GM19351 (cell line): Measurements from ENCODE around the gene ASB3.
"Not testable (repeated sequence)": the region's sequence is repeated elsewhere in the genome, so short reads cannot be mapped to it uniquely, and the experiment has no call there.

Experiments
- ATAC-seq: cut with Tn5 transposase; IDR thresholded peaks from one replicate; pipeline ENCODE4 v1.9.1; 2021; ENCODE audit warnings: mild to moderate bottlenecking, moderate library complexity; ENCODE audit not compliant: unreplicated experiment

Gene ASB3, protein sequence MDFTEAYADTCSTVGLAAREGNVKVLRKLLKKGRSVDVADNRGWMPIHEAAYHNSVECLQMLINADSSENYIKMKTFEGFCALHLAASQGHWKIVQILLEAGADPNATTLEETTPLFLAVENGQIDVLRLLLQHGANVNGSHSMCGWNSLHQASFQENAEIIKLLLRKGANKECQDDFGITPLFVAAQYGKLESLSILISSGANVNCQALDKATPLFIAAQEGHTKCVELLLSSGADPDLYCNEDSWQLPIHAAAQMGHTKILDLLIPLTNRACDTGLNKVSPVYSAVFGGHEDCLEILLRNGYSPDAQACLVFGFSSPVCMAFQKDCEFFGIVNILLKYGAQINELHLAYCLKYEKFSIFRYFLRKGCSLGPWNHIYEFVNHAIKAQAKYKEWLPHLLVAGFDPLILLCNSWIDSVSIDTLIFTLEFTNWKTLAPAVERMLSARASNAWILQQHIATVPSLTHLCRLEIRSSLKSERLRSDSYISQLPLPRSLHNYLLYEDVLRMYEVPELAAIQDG

DNA sequence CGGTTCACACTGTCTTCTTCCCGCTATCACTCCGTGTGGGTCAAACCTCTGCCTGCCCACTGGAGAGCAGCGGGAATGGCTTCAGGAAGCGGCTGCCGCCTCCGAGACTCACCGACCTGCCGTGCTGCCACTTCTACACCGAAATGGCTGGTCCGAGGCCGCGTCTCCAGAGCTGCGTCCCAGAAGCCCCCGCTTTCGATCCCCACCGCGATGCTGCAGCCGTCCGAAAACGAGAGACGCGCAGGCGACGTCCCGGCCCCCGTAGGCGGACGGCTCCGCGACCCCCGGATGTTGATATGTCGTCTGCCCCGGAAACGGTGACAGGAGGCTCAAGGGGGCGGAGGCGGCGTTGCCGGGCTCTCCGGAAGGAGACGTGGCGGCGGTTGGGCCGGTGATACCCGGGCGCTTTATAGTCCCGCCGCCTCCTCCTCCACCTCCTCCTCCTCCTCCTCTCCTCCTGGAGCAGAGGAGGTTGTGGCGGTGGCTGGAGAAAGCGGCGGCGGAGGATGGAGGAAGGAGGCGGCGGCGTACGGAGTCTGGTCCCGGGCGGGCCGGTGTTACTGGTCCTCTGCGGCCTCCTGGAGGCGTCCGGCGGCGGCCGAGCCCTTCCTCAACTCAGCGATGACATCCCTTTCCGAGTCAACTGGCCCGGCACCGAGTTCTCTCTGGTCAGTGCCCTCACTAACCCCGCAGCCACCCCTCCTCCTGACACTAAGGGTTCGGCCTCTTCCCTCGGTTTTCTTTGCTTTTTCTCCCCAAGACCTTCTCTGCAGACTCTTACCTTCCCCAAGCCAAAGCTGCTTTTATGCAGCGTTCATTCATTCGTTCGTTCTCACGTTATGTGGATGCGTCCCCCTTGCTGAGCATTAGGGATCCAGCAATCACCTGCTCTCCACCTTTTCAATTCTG, at the start of gene ASB3, which contains the start of gene ERLEC1:
Gene ASB3, minus strand, starts transcription at position 249 of the 909 bp plus-strand sequence. CDS start 21,381 bp downstream, outside the sequence.
Gene ERLEC1, plus strand, starts transcription at position 340 of the 909 bp plus-strand sequence. Its CDS starts 167 bp downstream, at position 507.
- ATAC-seq, result peak; percentile 93

GRCh38 chr2:53829980-53830290, 43.2 kb upstream of the ASB3 start:
- ATAC-seq, result not testable (repeated sequence)

GRCh38 chr2:53829273-53829979, 42.7 kb upstream of the ASB3 start:
- no peak for ATAC-seq

DNA sequence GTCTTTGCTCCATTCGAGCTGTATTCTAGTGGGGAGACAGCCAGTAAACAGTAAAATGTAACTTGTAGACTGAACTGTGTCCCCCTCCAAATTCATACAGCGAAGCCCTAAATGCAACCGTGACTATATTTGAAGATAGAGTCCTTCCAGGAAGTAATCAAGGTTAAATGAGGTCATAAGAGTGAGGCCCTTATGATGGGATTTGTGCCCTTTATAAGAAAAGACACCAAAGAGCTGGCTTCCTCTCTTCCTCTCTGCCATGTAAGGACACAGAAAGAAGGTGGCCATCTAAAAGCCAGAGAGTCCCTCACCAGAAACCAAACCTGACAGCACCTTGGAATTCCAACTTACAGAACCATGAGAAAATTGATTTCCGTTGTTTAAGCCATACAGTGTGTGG, 41.6 kb upstream of the ASB3 start:
- no peak for ATAC-seq

- no peak for ATAC-seq
Observed at GRCh38 chr2:53827398-53828175, 40.8 kb upstream of the ASB3 start.

DNA sequence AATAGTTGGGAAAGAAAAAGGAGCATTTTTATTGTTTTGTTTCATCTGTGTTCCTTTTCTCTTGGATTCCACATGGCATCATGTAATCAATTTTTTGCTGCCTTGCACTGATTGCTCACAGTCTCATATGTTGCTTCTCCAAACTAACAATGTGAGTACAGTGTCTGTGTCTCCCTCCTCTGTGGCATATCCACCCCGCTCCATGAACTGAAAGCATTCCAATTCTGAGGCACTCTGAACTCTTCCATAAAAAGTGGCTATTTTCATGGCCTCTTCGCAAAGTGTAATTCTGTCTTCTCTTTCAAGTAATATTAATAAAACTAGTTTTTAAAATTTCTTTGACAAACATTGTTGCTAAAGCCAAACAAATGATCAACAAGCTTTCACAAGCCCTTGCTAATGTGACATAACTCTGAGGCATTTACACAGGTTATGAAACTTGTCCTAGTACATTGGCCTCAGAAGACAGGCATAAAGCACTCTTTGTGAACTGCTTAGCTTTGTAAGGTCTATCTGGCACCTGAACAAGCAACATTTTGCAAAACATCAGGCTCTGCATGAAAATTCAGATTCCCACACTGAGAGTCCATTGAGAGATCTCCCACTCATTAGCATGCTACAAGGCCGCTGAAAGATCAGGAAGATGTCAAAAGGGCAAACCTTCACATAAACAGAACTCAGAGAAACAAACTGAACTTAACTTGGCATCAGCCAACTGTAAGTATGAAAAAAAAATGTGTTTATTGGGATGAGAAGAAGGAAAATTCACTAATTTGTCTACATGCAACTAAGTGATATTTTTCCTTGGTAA, 40.0 kb upstream of the ASB3 start:
- no peak for ATAC-seq

- ATAC-seq, result no peak
Observed at GRCh38 chr2:53826030-53826410, 39.3 kb upstream of the ASB3 start.

DNA sequence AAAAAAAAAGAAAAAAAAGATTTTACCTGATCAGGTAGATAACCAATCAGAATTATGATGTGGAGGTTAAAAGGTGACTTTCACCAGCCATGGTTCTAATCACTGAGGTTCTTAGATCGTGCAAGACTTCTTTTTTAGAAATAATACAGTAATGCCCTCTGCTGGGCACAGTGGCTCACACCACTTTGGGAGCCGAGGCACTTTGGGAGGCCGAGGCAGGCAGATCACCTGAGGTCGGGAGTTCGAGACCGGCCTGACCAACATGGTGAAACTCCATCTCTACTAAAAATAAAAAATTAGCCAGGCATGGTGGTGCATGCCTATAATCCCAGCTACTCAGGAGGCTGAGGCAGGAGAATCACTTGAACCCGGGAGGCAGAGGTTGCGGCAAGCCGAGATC, 36.9 kb upstream of the ASB3 start:
- ATAC-seq, result not testable (repeated sequence)

DNA sequence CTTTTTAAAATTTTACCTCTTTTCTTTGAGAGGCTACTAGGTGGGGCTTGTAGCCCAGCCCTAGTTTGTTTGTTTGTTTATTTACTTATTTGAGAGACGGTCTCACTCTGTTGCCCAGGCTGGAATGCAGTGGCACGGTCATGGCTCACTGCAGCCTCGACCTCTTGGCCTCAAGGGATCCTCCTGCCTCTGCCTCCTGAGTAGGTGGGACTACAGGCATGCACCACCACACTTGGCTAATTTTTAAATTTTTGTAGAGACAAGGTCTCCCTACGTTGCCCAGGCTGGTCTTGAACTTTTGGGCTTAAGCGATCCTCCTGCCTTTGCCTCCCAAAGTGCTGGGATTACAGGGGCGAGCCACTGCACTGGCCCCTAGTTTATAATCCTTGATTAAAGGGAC, 35.1 kb upstream of the ASB3 start:
- ATAC-seq, result no peak

DNA sequence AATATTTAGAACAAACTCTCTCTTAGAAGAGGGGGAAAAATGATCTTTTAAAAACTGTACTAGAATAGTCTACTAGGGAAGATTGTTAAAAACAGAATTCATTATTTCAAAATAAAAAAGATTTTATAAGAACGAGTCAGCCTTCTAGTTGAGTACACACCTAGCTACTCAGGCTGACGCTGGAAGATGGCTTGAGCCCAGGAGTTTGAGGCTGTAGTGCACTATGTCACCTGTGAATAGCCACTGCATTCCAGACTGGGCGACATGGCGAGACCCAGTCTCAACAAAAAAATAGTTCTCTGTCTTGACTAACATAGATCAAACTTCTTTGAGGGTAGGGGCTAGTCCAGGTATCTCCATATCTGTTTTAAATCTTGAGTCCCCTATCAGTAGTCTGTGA, 34.0 kb upstream of the ASB3 start:
- ATAC-seq, result no peak

DNA sequence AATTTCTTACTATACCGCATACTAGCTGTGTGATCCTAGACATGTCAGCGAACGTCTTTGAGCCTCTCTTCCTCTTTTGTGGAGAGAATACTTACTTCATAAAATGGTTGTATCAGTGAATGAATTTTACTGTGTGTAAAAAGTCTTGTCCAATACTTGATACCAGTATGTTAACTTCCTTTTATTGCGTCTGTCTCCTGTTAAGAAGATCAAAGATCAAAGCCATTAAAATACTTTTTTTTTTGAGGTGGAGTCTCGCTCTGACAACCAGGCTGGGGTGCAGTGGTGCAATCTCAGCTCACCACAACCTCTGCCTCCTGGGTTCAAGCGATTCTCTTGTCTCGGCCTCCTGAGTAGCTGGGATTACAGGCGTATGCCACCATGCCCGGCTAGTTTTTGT, 33.3 kb upstream of the ASB3 start:
- no peak for ATAC-seq

DNA sequence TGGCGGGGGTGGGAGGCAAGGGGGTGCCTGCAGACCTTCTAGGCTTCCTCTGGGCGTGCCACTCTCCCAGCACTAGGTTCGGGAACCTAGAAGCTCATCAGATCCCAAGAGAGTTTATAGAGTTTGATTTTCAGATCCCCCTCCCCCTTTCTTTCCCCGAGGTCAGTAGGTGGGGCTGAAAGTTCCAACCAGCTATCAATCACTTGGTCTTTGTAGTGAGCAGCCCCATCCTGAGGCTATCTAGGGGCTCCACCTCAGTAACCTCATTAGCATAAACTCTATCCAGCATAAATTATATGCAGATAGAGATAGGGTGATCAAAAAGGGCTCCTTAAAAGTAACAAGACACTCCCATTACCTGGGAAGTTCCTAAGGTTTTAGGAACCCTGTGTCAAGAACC, 32.9 kb upstream of the ASB3 start:
- no peak for ATAC-seq

GRCh38 chr2:53818854-53819435, 32.2 kb upstream of the ASB3 start:
- no peak for ATAC-seq

DNA sequence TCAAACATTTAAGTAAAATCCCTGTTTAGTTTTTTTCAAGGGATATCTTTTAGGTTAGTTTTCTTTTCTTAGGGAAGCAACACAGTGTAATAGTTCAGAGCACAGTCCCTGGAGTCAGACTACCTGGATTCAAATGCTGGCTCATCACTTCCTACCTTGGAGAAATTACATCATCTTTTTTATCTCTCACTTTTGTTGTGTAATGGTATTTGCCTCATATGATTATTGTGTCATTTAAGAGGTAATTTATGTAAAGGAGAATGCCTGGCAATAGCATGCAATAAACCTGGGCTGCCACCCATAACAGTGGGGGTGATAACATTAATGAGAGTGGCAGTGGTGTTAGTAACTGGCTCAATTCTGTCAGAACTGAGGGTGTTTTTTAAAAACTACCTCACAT, 26.4 kb upstream of the ASB3 start:
- ATAC-seq, result no peak

- ATAC-seq, result no peak
Observed at GRCh38 chr2:53811601-53812000, 24.8 kb upstream of the ASB3 start.

DNA sequence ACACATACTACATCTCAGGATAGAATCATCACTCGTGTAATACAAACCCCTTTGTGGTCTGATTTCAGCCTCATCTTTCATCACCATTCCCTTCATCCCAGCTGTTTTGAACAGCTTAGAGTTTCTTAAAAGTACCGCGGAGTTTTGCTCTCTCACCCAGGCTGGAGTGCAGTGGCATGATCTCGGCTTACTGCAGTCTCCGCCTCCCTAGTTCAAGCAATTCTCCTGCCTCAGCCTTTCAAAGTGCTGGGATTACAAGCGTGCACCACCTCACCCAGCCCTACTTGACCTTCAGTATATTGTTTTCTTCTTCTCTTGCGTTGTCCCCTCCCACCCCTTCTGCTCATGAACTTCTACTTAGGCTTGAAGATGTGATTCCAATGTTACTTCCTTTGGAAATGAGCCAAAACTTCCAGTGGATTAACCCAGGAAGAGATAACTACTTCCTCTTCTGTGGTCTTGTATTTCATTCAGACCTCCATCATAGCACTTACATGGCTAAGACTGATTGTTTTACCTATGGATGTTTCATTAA, 15.9 kb upstream of the ASB3 start:
- no peak for ATAC-seq

- ATAC-seq, result no peak
Observed at GRCh38 chr2:53801547-53801946, 14.8 kb upstream of the ASB3 start.

DNA sequence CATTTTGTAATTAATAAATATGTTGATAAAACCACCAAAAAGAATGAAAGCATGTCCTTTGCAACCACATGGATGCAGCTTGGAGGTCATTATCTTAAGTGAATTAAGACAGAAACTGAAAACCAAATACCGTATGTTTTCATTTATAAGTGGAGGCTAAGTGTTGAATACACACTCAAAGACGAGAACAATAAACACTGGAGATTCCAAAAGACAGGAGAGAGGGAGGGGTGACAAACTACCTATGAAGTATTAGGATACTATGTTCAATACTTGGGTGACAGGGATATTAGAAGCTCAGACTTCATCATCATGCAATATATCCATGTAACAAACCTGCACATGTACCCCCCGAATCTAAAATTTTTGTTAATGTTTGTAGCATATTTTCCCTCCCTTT, 7.1 kb upstream of the ASB3 start:
- no peak for ATAC-seq

DNA sequence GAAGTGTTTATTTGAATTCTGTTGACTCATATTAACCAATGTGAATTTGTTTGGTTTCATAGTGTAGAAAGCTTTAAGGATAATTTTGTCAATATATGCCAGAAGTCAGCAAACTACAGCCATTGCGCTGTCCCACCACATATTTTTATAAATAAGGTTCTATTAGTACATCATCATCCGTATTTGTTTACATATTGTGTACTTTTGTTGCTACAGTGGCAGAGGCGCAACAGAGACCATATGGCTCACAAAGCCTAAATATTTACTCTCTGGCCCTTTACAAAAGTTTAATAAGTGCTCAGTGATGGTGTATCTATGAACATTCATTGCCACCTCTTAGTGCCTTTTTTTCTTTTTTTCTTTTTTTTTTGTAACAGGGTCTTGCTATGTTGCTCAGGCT, 6.5 kb upstream of the ASB3 start:
- ATAC-seq, result no peak
